Adrenal gland (tissue), 5 donors: ENCODE data around the gene RELA.
"Not testable (repeated sequence)": the region's sequence is repeated elsewhere in the genome, so short reads cannot be mapped to it uniquely, and the experiment has no call there.

Experiments used
- CTCF ChIP-seq, 6 experiments: fragments of 450-650 bp in 4 of 6; fragments of 200-600 bp in 2 of 6; sonication (generic) in 1 of 6; IDR thresholded peaks; 1 replicate in 5 of 6; 2 replicates in 1 of 6; pipeline versions ENCODE4 v1.5.1 to v1.8.0; 2016 to 2021; ENCODE audit warnings: antibody characterized with exemption in 6 of 6, mild to moderate bottlenecking in 2 of 6, moderate library complexity in 1 of 6
- POLR2A ChIP-seq, 2 donors: fragments of 450-650 bp; IDR thresholded peaks; one replicate each; pipeline ENCODE4 v1.6.1; 2017; ENCODE audit warnings: antibody characterized with exemption in 2 of 2, mild to moderate bottlenecking in 2 of 2, moderate library complexity in 1 of 2
- donor health status: DM: no; HTN: no; CAD: no.

GRCh38 chr11:65691847-65692246 is 29.1 kb upstream of the RELA start:
- not testable (repeated sequence) for TF ChIP-seq POLR2A, CTCF (IDR thresholded peaks at IDR 0.05)
